ENCODE measurements around the gene TRPM8. TPM values are rescaled to one million over a fixed set of nuclear protein-coding genes. Genes with fewer than 3 reads are reported as not detected.

The TRPM8 gene
- total and polyA plus RNA-seq, 2 of the 13 experiments (the other 11 are each of a cell fraction or from before 2014, with no cell fraction given), result 0.12 TPM; not detected in 1

DNA sequence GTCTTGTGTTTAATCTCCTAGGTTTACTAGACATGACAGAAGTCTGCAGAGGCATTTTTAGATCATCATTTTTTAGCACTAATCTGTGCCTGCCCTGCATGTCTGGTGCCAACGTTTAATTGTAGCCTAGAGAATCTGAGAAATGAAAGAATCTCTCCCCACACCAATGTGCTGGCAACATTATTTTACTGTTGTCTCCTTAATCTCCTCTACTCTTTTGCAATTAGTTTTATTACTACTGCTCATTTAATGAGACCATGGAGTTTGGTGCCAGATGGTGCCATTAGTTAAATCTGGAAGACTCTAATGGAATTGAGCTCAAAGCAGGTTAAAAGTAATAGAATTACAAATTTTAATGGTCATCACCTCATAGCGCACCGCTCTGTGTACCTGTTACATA, 129.3 kb downstream of the TRPM8 start:
- DNase-seq (ENCODE audit: low spot score), result no peak
- BruUV-seq (replicated peaks), result no TSS peak
- no peaks in the 10 kb centered on the region for H3K9me3 ChIP-seq (ENCODE audit: low read length)

More for the DNA sequence above, 129.3 kb downstream of the TRPM8 start:
- Histone ChIP-seq H3K4me2 (ENCODE audit: low read depth, low read length) (no peak overlapping the region), H2AFZ (ENCODE audit: low read length) (no peak overlapping the region), H4K20me1 (ENCODE audit: insufficient read depth, low read length) (no peaks in the 10 kb centered on the region), H3K4me3 (replicated peaks in 1 of 3; ENCODE audit: insufficient read depth in 1 of 3, low read depth in 2 of 3, low read length in 3 of 3) (no peak overlapping the region), H3K36me3 (replicated peaks in 1 of 2; ENCODE audit: control insufficient read depth in 1 of 2, insufficient read depth in 2 of 2, low read length in 2 of 2) (no peaks in the 10 kb centered on the region), H3K4me1 (ENCODE audit: insufficient read depth, low read length) (no peaks in the 10 kb centered on the region), H3K27me3 (ENCODE audit: control insufficient read depth in 1 of 2, insufficient read depth in 2 of 2, low read length in 2 of 2) (no peaks in the 10 kb centered on the region), H3K27ac (ENCODE audit: extremely low read length, insufficient read depth, low read length) (no peak overlapping the region), H3K79me2 (ENCODE audit: insufficient read depth, low read length) (no peaks in the 10 kb centered on the region), H3K9ac (ENCODE audit: insufficient read depth, low read depth, low read length) (no peak overlapping the region)
- in situ Hi-C loops (cut with HindIII; ENCODE audit: extremely low pct_ligation_motif_present, low pct_unique_long_range_greater_than_20kb), result no loop called here
- TF ChIP-seq MED8 (CRISPR knock-in tag; IDR thresholded peaks at IDR 0.05; ENCODE audit: insufficient replicate concordance) (no peak), NKX3-1 (CRISPR knock-in tag; IDR thresholded peaks at IDR 0.05) (no peak), MZF1 (CRISPR knock-in tag; IDR thresholded peaks at IDR 0.05; ENCODE audit: borderline replicate concordance) (no peak), MEIS1 (CRISPR knock-in tag; IDR thresholded peaks at IDR 0.05; ENCODE audit: borderline replicate concordance) (no peak), ZNF564 (CRISPR knock-in tag; IDR thresholded peaks at IDR 0.05) (no peak), ZNF724P (CRISPR knock-in tag; IDR thresholded peaks at IDR 0.05; ENCODE audit: borderline replicate concordance) (no peak), TCF12 (IDR thresholded peaks at IDR 0.05) (no peak), TCF12 (CRISPR knock-in tag; IDR thresholded peaks at IDR 0.05) (no peak), ZNF788 (CRISPR knock-in tag; IDR thresholded peaks at IDR 0.05; ENCODE audit: borderline replicate concordance) (no peak), HNRNPLL (IDR thresholded peaks at IDR 0.05; ENCODE audit: low read depth, low read length, poor library complexity, severe bottlenecking) (no peak), HOXA7 (CRISPR knock-in tag; IDR thresholded peaks at IDR 0.05) (no peak), ZBTB8A (CRISPR knock-in tag; IDR thresholded peaks at IDR 0.05; ENCODE audit: borderline replicate concordance, low read depth) (no peak), ETV6 (CRISPR knock-in tag; conservative IDR thresholded peaks at IDR 0.05) (no peak), HHEX (CRISPR knock-in tag; IDR thresholded peaks at IDR 0.05) (no peak), ZNF792 (CRISPR knock-in tag; IDR thresholded peaks at IDR 0.05) (no peak)
- TF ChIP-seq, protein P1, sequence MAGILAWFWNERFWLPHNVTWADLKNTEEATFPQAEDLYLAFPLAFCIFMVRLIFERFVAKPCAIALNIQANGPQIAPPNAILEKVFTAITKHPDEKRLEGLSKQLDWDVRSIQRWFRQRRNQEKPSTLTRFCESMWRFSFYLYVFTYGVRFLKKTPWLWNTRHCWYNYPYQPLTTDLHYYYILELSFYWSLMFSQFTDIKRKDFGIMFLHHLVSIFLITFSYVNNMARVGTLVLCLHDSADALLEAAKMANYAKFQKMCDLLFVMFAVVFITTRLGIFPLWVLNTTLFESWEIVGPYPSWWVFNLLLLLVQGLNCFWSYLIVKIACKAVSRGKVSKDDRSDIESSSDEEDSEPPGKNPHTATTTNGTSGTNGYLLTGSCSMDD (CRISPR knock-in tag; IDR thresholded peaks at IDR 0.05), result no peak
- TF ChIP-seq, protein P2, sequence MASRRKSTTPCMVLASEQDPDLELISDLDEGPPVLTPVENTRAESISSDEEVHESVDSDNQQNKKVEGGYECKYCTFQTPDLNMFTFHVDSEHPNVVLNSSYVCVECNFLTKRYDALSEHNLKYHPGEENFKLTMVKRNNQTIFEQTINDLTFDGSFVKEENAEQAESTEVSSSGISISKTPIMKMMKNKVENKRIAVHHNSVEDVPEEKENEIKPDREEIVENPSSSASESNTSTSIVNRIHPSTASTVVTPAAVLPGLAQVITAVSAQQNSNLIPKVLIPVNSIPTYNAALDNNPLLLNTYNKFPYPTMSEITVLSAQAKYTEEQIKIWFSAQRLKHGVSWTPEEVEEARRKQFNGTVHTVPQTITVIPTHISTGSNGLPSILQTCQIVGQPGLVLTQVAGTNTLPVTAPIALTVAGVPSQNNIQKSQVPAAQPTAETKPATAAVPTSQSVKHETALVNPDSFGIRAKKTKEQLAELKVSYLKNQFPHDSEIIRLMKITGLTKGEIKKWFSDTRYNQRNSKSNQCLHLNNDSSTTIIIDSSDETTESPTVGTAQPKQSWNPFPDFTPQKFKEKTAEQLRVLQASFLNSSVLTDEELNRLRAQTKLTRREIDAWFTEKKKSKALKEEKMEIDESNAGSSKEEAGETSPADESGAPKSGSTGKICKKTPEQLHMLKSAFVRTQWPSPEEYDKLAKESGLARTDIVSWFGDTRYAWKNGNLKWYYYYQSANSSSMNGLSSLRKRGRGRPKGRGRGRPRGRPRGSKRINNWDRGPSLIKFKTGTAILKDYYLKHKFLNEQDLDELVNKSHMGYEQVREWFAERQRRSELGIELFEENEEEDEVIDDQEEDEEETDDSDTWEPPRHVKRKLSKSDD (CRISPR knock-in tag; IDR thresholded peaks at IDR 0.05; ENCODE audit: low read depth), result no peak
- TF ChIP-seq, protein P3, sequence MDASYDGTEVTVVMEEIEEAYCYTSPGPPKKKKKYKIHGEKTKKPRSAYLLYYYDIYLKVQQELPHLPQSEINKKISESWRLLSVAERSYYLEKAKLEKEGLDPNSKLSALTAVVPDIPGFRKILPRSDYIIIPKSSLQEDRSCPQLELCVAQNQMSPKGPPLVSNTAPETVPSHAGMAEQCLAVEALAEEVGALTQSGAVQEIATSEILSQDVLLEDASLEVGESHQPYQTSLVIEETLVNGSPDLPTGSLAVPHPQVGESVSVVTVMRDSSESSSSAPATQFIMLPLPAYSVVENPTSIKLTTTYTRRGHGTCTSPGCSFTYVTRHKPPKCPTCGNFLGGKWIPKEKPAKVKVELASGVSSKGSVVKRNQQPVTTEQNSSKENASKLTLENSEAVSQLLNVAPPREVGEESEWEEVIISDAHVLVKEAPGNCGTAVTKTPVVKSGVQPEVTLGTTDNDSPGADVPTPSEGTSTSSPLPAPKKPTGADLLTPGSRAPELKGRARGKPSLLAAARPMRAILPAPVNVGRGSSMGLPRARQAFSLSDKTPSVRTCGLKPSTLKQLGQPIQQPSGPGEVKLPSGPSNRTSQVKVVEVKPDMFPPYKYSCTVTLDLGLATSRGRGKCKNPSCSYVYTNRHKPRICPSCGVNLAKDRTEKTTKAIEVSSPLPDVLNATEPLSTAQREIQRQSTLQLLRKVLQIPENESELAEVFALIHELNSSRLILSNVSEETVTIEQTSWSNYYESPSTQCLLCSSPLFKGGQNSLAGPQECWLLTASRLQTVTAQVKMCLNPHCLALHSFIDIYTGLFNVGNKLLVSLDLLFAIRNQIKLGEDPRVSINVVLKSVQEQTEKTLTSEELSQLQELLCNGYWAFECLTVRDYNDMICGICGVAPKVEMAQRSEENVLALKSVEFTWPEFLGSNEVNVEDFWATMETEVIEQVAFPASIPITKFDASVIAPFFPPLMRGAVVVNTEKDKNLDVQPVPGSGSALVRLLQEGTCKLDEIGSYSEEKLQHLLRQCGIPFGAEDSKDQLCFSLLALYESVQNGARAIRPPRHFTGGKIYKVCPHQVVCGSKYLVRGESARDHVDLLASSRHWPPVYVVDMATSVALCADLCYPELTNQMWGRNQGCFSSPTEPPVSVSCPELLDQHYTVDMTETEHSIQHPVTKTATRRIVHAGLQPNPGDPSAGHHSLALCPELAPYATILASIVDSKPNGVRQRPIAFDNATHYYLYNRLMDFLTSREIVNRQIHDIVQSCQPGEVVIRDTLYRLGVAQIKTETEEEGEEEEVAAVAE (CRISPR knock-in tag; IDR thresholded peaks at IDR 0.05; ENCODE audit: borderline replicate concordance), result no peak
- intact Hi-C loops (cut with micrococcal nuclease; ENCODE audit: unreplicated experiment), result no loop called here
- POLR2A ChIA-PET, result no interaction called here
- ATAC-seq, result no peak
- FAIRE-seq, result no peak
- CTCF ChIA-PET (ENCODE audit: low intra/inter-chr PET ratio, low total read pairs), result no interaction called here
- WGBS (ENCODE audit: low lambda C conversion rate), result 22% methylated on average over 3 of the region's 3 CpGs
